IPS-20b (cell line): ENCODE measurements around the gene RSPH1.

Experiments used
- H3K27ac ChIP-seq: one replicate; pipeline ENCODE4 v1.5.1; 2013; ENCODE audit warnings: low read length
- H3K27me3 ChIP-seq: 2 replicates; pipeline ENCODE4 v1.6.1; 2013; ENCODE audit warnings: mild to moderate bottlenecking, low read length, inconsistent platforms; ENCODE audit not compliant: insufficient read depth
- H3K36me3 ChIP-seq: 2 replicates; pipeline ENCODE4 v1.6.1; 2013; ENCODE audit warnings: low read depth, mild to moderate bottlenecking, inconsistent platforms, low read length, moderate library complexity; ENCODE audit not compliant: insufficient read depth
- H3K4me1 ChIP-seq: 2 replicates; pipeline ENCODE4 v1.6.1; 2013; ENCODE audit warnings: mild to moderate bottlenecking, control low read depth, inconsistent platforms, low read length, moderate library complexity; ENCODE audit not compliant: insufficient read depth
- H3K4me3 ChIP-seq: 2 replicates; pipeline ENCODE4 v1.5.1; 2013; ENCODE audit warnings: mild to moderate bottlenecking, low read length, inconsistent platforms
- H3K9ac ChIP-seq: 2 replicates; pipeline ENCODE4 v1.6.1; 2013; ENCODE audit warnings: low read depth, mild to moderate bottlenecking, inconsistent platforms, low read length, moderate library complexity
- H3K9me3 ChIP-seq: 2 replicates; pipeline ENCODE4 v1.6.1; 2013; ENCODE audit warnings: mild to moderate bottlenecking, low read depth, low read length, inconsistent platforms; ENCODE audit not compliant: insufficient read depth

RSPH1 gene

DNA sequence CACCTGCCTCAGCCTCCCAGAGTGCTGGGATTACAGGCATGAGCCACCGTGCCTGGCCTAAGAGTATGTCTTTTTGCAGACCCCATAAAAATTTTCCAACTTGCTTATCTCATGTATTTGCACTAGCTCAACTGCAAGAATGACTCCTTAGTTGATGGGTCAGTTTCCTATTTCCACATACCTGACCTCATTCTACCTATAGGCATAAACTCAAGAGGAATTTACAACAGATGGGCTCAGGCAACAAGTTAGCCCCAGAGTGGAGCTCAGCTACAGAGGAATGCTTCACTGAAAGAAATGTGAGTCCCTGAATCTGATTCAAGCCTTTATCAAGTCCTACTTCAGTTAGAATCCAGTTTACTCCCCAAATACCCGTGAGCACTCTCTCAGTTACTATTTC lies 12.3 kb upstream of the RSPH1 start:
- peaks cover 14% of the 10 kb centered on the region for H3K4me1 ChIP-seq
- peaks cover 27% of the 10 kb centered on the region; the same call in 1 of the 2 replicates for H3K27me3 ChIP-seq
- H3K4me3 ChIP-seq = no peak overlapping the region
- H3K27ac ChIP-seq = no peak overlapping the region
- H3K36me3 ChIP-seq = no peaks in the 10 kb centered on the region
- H3K9me3 ChIP-seq = no peaks in the 10 kb centered on the region
- H3K9ac ChIP-seq = no peak overlapping the region

DNA sequence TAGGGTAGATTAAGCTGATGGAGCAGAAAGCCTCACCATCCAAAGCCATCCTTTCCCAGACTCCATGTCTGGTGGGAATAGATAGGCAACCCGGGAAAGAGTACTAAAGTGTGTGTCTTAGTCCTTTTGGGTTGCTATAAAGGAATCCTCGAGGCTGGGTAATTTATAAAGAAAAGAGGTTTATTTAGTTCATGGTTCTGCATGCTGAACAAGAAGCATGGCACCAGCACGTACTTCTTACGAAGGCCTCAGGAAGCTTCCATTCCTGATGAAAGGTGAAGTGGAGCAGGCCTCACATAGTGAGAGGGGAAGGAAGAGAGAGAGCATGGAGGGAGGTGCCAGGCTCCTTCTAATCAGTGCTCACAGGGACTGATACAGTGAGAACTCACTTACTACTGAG lies 11.4 kb upstream of the RSPH1 start:
- no peaks in the 10 kb centered on the region for H3K36me3 ChIP-seq
- peaks cover 18% of the 10 kb centered on the region; the same call in 1 of the 2 replicates for H3K27me3 ChIP-seq
- no peak overlapping the region for H3K4me3 ChIP-seq
- H3K9me3 ChIP-seq = no peaks in the 10 kb centered on the region
- H3K9ac ChIP-seq = no peak overlapping the region
- H3K4me1 ChIP-seq = peaks cover 6% of the 10 kb centered on the region
- no peak overlapping the region for H3K27ac ChIP-seq

DNA sequence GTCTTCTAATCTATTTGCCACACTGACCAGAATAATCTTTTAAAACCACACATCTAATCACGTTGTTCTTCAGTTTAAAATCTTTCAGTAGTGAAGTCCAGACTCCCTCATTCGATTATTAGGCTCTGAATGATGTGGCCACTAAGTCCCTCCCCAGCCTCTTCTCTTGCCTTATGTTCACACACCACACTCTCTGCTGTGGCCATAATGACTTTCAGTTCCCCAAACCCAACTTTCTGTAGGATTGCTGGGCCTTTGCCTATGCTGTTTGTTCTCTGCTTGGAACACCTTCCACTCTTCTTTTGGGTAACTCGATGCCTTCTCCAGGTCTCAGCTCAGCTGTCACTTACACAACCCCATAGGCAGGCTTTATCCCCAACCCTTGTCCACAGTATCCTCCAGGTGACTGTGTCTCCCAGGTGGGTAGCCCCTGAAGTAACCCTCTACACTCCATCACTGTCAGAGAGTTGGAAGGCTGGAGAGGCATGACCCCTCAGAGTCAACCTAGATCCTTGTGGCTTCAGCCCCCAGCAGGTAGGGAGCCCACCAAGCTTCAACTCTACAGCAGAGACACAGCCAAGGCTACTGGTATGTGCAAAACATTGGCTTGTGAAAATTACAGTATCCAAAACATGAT lies 9.2 kb upstream of the RSPH1 start:
- Histone ChIP-seq H3K4me1 (peaks cover 3% of the 10 kb centered on the region), H3K27me3 (peaks cover 8% of the 10 kb centered on the region; the same call in 1 of the 2 replicates), H3K4me3 (no peak overlapping the region), H3K9ac (no peak overlapping the region), H3K36me3 (no peaks in the 10 kb centered on the region), H3K9me3 (no peaks in the 10 kb centered on the region), H3K27ac (no peak overlapping the region)

DNA sequence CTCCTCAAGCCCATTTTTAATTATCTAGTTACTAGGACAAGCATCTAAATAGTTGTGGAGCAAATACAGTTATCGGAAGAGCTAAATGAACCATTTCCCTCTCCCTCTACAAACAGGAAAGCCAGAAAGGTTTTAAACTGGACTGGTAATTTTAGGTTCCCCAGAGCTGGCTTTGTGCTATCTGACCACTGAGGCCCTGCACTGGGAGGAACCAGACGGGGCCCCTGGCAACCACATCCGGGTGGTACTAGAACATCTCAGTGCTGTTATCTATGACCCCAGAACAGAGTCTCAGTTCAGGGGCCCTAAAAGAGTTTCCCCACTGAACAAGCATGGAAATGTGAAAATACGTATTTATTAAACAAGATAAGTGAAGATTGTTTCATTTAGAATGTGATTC lies 7.7 kb upstream of the RSPH1 start:
- H3K36me3 ChIP-seq = no peaks in the 10 kb centered on the region
- no peaks in the 10 kb centered on the region for H3K9me3 ChIP-seq
- no peak overlapping the region for H3K27ac ChIP-seq
- H3K9ac ChIP-seq = no peak overlapping the region
- peaks cover 8% of the 10 kb centered on the region; the same call in 1 of the 2 replicates for H3K27me3 ChIP-seq
- no peak overlapping the region for H3K4me3 ChIP-seq
- H3K4me1 ChIP-seq = peaks cover 5% of the 10 kb centered on the region

DNA sequence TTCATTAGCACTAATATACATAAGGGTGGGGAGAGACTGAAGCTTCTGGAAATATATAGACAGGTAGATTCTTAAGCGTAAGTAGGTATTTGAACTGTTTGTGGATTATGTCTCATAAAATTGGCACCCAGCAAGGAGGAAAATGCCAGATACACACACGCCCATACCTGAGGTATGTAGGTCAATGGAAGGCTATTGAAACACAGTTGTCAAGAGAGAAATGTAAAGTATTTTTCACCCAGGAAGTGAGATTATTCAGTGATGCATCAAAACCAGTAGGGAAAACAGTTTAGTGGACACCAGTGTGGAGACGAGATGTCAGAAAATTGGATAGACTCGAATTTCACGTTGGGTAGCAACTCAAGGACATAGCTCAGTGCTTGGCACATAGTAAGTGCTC lies 4.7 kb upstream of the RSPH1 start:
- Histone ChIP-seq H3K27me3 (peaks cover 10% of the 10 kb centered on the region; the same call in 1 of the 2 replicates), H3K27ac (no peak overlapping the region), H3K4me1 (peaks cover 5% of the 10 kb centered on the region; the same call in 1 of the 2 replicates), H3K36me3 (no peaks in the 10 kb centered on the region), H3K9me3 (no peaks in the 10 kb centered on the region), H3K9ac (no peak overlapping the region), H3K4me3 (no peak overlapping the region)

DNA sequence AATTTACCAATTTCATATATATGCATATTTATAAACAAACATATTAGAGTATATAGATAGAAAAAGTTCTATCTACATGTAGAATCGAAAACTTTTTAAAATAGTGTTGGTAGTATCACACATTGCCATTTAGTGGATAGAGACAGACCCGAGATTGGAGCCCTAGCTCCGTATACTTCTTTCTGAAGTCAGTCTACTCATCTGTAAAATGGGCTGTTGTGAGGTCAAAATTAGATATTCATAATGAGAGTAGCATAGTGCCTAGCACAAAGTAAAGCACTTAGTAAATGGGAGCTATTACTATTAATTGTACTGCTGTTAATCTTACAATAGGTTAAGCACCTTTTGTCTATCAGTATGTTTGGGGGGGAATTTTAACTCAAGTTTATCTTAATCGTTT lies 4.2 kb upstream of the RSPH1 start:
- H3K4me1 ChIP-seq = peaks cover 5% of the 10 kb centered on the region; the same call in 1 of the 2 replicates
- no peaks in the 10 kb centered on the region for H3K9me3 ChIP-seq
- no peak overlapping the region for H3K4me3 ChIP-seq
- no peak overlapping the region for H3K27ac ChIP-seq
- no peak overlapping the region for H3K9ac ChIP-seq
- H3K36me3 ChIP-seq = no peaks in the 10 kb centered on the region
- H3K27me3 ChIP-seq = peaks cover 13% of the 10 kb centered on the region

DNA sequence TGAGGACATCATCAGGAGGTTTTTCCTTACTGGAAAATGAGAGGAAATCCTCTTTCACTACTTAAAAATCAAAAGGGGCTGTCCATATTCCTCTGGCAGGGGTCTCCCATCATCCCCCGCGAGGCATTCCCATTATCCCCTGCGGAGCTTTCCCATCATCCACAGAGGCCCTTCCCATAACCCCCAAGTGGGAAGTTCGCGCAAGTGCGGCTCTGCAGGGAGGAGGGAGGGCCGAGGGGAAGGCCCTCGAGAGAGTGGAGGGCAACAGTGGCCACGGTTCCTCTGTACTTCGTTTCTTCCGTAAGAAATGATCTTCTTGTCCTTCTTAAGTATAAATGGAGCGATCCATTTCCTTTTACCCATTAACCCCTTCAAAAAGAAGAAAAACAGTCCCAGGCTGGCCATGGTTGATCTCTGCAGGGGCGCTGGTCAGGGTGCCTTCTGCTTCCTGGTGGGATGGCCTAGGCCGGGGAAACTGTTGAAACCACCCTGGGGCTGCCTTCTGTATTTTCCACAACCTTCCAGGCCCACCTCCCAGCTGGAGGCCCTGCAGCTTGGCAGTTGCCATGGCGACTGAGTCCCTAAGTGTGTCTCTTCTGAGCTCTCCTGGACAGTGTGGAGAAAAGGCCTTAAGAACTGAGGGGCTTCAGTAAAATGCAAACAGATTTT lies 3.6 kb upstream of the RSPH1 start:
- Histone ChIP-seq H3K36me3 (no peaks in the 10 kb centered on the region), H3K27me3 (peaks cover 11% of the 10 kb centered on the region), H3K9ac (no peak overlapping the region), H3K27ac (no peak overlapping the region), H3K4me3 (no peak overlapping the region), H3K4me1 (peaks cover 5% of the 10 kb centered on the region; the same call in 1 of the 2 replicates), H3K9me3 (no peaks in the 10 kb centered on the region)

DNA sequence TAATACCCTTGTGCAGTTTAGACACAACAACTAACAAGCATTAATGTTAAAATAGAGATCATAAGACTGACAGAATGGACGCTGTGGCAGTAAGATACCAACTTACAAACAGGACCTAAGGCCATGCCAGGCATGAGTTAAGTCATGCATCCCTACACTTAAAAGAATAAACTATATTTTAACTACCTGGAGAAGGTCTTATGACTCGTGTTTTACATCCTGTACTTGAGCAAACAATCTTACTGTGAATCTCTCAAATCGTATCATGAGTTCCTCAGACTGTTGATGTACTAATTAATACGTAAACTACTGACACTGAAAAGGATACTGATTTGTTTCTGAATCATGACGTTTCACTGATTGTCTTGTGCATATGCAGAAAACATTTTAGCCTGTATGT lies 2.0 kb upstream of the RSPH1 start:
- H3K9me3 ChIP-seq = no peaks in the 10 kb centered on the region
- H3K9ac ChIP-seq = no peak overlapping the region
- peaks cover 11% of the 10 kb centered on the region for H3K27me3 ChIP-seq
- peaks cover 8% of the 10 kb centered on the region for H3K4me1 ChIP-seq
- H3K36me3 ChIP-seq = no peaks in the 10 kb centered on the region
- no peak overlapping the region for H3K27ac ChIP-seq
- H3K4me3 ChIP-seq = no peak overlapping the region

DNA sequence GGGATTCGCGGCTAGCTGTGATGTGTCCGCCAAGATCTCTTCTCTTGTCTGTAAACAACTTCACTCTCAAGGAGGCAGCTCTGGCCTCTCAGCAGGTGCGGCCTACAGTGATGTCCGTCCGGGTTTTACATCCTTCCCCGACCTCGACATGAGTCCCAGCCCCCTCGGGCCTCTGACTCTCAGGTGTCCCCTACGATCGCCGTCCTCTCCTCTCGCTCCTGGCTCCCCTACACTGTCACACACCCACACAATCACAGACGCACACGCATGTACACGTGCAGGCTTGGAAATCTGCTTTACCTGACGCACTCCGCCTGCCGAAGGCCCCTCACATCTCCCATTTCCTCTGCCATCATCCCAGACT lies 797 bp upstream of the RSPH1 start:
- H3K9ac ChIP-seq = peak overlapping the region; percentile 86; the same call in 1 of the 2 replicates
- H3K4me1 ChIP-seq = peaks cover 10% of the 10 kb centered on the region
- no peaks in the 10 kb centered on the region for H3K36me3 ChIP-seq
- H3K4me3 ChIP-seq = peak overlapping the region; percentile 91
- H3K27me3 ChIP-seq = peaks cover 11% of the 10 kb centered on the region
- H3K9me3 ChIP-seq = no peaks in the 10 kb centered on the region
- peak overlapping the region; percentile 59 for H3K27ac ChIP-seq

DNA sequence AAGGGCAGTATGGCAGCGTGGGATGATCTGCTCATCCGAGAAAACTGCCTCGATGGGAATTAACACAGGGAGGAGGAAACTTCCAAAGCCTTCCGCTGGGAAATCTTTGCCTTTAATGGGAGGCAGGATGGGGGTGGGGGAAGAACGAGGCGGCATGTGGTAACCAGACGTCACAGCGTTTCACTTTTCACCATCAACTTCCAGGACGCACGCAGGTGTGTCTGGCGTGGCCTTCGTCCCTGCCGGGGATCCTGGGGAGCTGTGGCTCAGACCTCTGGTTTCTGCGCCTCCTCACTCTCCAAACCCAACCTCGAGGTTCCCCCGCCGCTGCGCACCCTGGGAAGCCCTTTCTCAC lies 282 bp downstream of the RSPH1 start:
- Histone ChIP-seq H3K36me3 (no peaks in the 10 kb centered on the region), H3K27ac (no peak overlapping the region), H3K4me1 (peaks cover 10% of the 10 kb centered on the region), H3K9ac (peak overlapping the region; percentile 42; the same call in 1 of the 2 replicates), H3K4me3 (peak overlapping the region; percentile 78), H3K27me3 (peaks cover 11% of the 10 kb centered on the region), H3K9me3 (no peaks in the 10 kb centered on the region)

DNA sequence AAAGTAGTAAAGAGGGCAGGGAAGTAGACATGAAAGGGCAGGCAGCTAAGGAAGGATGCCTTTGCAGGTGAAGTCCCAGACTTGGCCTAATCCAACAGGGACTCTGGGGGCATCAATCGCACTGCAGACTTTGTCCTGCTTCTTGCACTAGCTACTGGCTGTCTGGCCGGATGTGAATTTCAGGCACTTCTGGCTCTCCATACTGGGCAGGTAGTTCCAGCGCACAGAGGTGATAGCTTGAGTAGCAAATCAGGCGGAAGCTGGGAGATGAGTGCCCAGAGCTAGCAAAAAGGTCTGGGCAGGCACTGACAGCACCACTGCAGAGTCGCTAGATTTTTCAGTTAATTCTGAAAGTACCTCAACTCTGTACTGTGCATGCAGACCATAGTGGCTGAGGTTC lies 997 bp downstream of the RSPH1 start:
- no peak overlapping the region for H3K9ac ChIP-seq
- H3K27ac ChIP-seq = no peak overlapping the region
- H3K4me1 ChIP-seq = peaks cover 10% of the 10 kb centered on the region

More for the DNA sequence above, 997 bp downstream of the RSPH1 start:
- Histone ChIP-seq H3K27me3 (peaks cover 11% of the 10 kb centered on the region), H3K4me3 (no peak overlapping the region), H3K9me3 (no peaks in the 10 kb centered on the region), H3K36me3 (no peaks in the 10 kb centered on the region)
